Measurements from ENCODE around the gene PPP1R3C. TPM values are rescaled to one million over a fixed set of nuclear protein-coding genes. Genes with fewer than 3 reads are reported as not detected.

The PPP1R3C gene
- total RNA-seq, 1 donor from 2014 or later = 15.7 TPM

DNA sequence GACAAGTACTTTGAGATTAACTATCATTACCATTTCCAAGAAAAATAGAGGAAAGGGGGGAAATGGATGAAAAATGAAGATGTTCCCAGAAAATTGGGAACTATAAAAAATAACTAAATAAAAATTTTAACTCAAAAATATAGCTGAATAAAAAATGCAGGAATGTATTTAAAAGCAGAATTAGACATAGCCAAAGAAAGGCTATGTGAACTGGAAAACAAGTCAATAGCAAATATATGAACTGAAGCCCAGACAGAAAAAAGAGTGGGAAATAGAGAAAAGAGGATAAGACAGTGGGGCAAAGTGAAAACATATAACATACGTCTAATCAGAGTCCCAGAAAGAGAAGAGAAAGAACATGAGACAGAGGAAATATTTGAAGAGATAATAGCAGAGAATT lies 10.3 kb downstream of the PPP1R3C start:
- Mint-ChIP-seq H3K4me3 (ENCODE audit: unreplicated experiment) (no peak overlapping the region), H3K4me1 (ENCODE audit: unreplicated experiment) (peaks cover 9% of the 10 kb centered on the region), H3K27ac (ENCODE audit: unreplicated experiment) (no peak overlapping the region), H3K9me3 (ENCODE audit: unreplicated experiment) (peaks cover 20% of the 10 kb centered on the region), H3K36me3 (ENCODE audit: unreplicated experiment) (peaks cover 23% of the 10 kb centered on the region), H3K27me3 (ENCODE audit: unreplicated experiment) (no peaks in the 10 kb centered on the region)
- DNase-seq (ENCODE audit: extremely low spot score, unreplicated experiment) = no peak
- TF ChIP-seq, protein P1, sequence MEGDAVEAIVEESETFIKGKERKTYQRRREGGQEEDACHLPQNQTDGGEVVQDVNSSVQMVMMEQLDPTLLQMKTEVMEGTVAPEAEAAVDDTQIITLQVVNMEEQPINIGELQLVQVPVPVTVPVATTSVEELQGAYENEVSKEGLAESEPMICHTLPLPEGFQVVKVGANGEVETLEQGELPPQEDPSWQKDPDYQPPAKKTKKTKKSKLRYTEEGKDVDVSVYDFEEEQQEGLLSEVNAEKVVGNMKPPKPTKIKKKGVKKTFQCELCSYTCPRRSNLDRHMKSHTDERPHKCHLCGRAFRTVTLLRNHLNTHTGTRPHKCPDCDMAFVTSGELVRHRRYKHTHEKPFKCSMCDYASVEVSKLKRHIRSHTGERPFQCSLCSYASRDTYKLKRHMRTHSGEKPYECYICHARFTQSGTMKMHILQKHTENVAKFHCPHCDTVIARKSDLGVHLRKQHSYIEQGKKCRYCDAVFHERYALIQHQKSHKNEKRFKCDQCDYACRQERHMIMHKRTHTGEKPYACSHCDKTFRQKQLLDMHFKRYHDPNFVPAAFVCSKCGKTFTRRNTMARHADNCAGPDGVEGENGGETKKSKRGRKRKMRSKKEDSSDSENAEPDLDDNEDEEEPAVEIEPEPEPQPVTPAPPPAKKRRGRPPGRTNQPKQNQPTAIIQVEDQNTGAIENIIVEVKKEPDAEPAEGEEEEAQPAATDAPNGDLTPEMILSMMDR (IDR thresholded peaks at IDR 0.05) = no peak

DNA sequence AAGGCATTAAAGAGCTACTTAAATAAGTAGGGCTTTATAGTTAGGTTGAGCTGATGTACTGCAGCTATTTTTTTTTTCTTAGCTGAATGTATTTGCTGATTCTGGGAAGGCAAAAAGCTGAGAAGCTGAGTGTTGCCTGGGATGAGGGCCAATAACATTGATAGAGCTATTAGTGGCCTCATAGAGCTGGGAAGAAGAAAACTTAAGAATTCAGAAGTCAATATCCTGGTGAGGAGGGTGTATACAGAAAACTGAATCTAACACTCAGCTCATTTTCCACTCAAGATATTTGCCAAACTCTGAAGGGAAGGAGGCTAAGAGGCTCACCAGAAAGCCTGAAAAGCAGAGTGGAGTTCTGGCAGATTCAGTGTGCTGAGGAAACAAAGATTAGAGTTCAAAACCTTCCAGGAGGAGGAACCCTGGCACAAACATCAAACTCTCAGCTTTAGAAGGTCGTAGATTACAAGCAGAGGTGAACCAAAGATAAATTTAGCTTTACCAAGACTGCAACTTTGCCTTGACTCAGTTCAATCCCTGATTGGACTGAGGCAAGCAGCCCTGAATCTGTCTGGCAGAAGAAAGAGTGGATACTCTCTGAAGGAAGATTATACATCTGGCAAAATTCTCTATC lies 11.3 kb downstream of the PPP1R3C start:
- no peak for DNase-seq (ENCODE audit: extremely low spot score, unreplicated experiment)
- no peak overlapping the region for H3K4me3 Mint-ChIP-seq (ENCODE audit: unreplicated experiment)
- H3K36me3 Mint-ChIP-seq (ENCODE audit: unreplicated experiment) = peaks cover 23% of the 10 kb centered on the region

DNA sequence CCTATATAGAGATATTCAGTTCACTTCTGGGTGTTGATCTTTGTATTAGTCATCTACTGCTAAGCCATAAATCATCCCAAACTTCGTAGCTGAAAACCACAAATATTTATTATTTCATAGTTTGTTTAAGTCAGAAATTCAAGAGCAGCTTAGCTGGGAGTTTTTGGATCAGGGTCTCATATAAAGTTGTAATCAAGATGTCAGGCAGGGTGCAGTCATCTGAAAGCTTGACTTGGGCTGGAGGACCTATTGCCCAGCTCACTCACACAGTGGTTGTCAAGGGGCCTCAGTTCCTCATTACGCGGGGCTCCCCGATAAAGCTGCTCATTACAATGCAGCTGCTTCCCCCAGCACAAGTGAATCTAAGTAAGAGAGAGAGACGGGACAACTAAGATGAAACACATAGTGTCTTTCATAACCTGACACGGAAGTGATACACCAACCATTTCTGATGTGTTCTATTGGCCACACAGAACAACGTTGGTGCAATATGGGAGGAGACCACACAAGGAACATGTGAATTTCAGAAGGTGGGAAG lies 15.7 kb downstream of the PPP1R3C start:
- H3K36me3 Mint-ChIP-seq (ENCODE audit: unreplicated experiment) = peaks cover 7% of the 10 kb centered on the region
- TF ChIP-seq, protein P1 (IDR thresholded peaks at IDR 0.05) = no peak
- H3K4me1 Mint-ChIP-seq (ENCODE audit: unreplicated experiment) = peaks cover 42% of the 10 kb centered on the region
- DNase-seq (ENCODE audit: extremely low spot score, unreplicated experiment) = no peak
- no peaks in the 10 kb centered on the region for H3K27me3 Mint-ChIP-seq (ENCODE audit: unreplicated experiment)
- peaks cover 23% of the 10 kb centered on the region for H3K9me3 Mint-ChIP-seq (ENCODE audit: unreplicated experiment)
- no peak overlapping the region for H3K4me3 Mint-ChIP-seq (ENCODE audit: unreplicated experiment)
- H3K27ac Mint-ChIP-seq (ENCODE audit: unreplicated experiment) = peak overlapping the region; percentile 96

More for the DNA sequence above, 11.3 kb downstream of the PPP1R3C start:
- Mint-ChIP-seq H3K27me3 (ENCODE audit: unreplicated experiment) (no peaks in the 10 kb centered on the region), H3K27ac (ENCODE audit: unreplicated experiment) (no peak overlapping the region), H3K4me1 (ENCODE audit: unreplicated experiment) (peaks cover 17% of the 10 kb centered on the region), H3K9me3 (ENCODE audit: unreplicated experiment) (peaks cover 20% of the 10 kb centered on the region)
- TF ChIP-seq, protein P1 (IDR thresholded peaks at IDR 0.05) = no peak

DNA sequence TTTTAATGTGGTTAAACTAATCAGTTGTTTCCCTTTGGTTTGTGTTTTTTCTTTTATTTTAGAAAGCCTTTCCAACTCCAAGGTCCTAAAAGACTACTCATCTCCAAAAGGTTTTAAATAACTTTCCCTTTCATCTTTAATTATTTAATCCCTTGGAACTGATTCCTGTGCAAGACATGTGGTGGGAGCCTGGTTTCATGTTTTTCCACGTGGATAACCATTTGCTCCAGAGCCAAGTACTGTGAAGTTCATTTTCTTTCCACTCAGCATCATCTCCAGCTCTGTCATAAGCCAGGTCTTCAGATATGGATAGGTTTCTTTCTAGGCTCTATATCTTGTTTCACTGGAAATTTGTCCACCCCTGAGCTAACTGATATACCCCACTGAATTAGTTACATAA lies 16.7 kb downstream of the PPP1R3C start:
- Mint-ChIP-seq H3K36me3 (ENCODE audit: unreplicated experiment) (peaks cover 4% of the 10 kb centered on the region), H3K27ac (ENCODE audit: unreplicated experiment) (peak overlapping the region; percentile 72), H3K4me1 (ENCODE audit: unreplicated experiment) (peaks cover 46% of the 10 kb centered on the region), H3K4me3 (ENCODE audit: unreplicated experiment) (no peak overlapping the region), H3K9me3 (ENCODE audit: unreplicated experiment) (peaks cover 17% of the 10 kb centered on the region), H3K27me3 (ENCODE audit: unreplicated experiment) (no peaks in the 10 kb centered on the region)
- TF ChIP-seq, protein P1 (IDR thresholded peaks at IDR 0.05) = no peak
- no peak for DNase-seq (ENCODE audit: extremely low spot score, unreplicated experiment)

DNA sequence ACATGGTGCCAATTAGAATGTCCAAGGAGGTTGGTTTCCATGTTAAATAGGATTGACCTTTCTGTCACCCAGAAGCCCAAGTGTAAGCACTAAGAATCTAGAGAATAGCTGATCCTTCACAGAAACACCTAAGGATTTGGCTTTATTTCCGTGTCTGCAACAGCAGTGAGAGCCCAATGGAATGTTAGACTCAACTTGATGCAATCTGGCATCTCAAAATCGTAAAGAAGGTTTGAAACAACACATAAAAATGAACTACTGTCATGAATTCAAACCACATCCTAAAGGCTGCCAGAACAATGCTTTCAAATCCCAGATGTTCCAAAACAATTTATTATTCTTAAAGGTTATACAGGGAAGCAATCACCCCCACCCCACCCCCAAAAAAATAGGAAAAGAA lies 18.6 kb downstream of the PPP1R3C start:
- Mint-ChIP-seq H3K27me3 (ENCODE audit: unreplicated experiment) (no peaks in the 10 kb centered on the region), H3K27ac (ENCODE audit: unreplicated experiment) (peak overlapping the region; percentile 97), H3K4me3 (ENCODE audit: unreplicated experiment) (no peak overlapping the region), H3K36me3 (ENCODE audit: unreplicated experiment) (no peaks in the 10 kb centered on the region), H3K4me1 (ENCODE audit: unreplicated experiment) (peaks cover 46% of the 10 kb centered on the region), H3K9me3 (ENCODE audit: unreplicated experiment) (peaks cover 10% of the 10 kb centered on the region)
- DNase-seq (ENCODE audit: extremely low spot score, unreplicated experiment) = no peak
- TF ChIP-seq, protein P1 (IDR thresholded peaks at IDR 0.05) = no peak
